Upper lobe of right lung (tissue), 1 donor: ENCODE measurements around the gene PACRG. TPM values are rescaled to one million over a fixed set of nuclear protein-coding genes. Genes with fewer than 3 reads are reported as not detected.

Experiments used
- ATAC-seq: fragments of 200-7000 bp; cut with Tn5 transposase; one replicate; pipeline ENCODE4 v1.9.1; 2020; ENCODE audit warnings: mild to moderate bottlenecking, moderate library complexity
- DNase-seq: peaks from one replicate; pipeline ENCODE4 v3.0.0-alpha.2; 2020
- H3K27ac ChIP-seq: fragments of 200-600 bp; one replicate; pipeline ENCODE4 v1.8.0; 2022
- H3K27me3 ChIP-seq: fragments of 200-600 bp; one replicate; pipeline ENCODE4 v1.8.0; 2022; ENCODE audit warnings: mild to moderate bottlenecking
- H3K36me3 ChIP-seq: fragments of 200-600 bp; one replicate; pipeline ENCODE4 v1.8.0; 2022
- H3K4me1 ChIP-seq: fragments of 200-600 bp; one replicate; pipeline ENCODE4 v1.8.0; 2022
- H3K4me3 ChIP-seq: fragments of 200-600 bp; one replicate; pipeline ENCODE4 v1.8.0; 2022; ENCODE audit warnings: mild to moderate bottlenecking
- H3K9me3 ChIP-seq: fragments of 200-600 bp; one replicate; pipeline ENCODE4 v1.8.0; 2022
- intact Hi-C: fragments of 100-400 bp; cut with DNase I; formaldehyde crosslinking; loops from one replicate; pipeline ENCODE4 v1.11.0; 2022
- total RNA-seq: library from RNA; stranded (reverse); fragmentation: NEBNext Ultra II Directional; extraction: Animal tissue kit (Norgen Biotek cat#: 25700); gene quantifications from one replicate; pipeline ENCODE4 v1.2.1, GENCODE V29; 2021
- TF ChIP-seq, protein P1 (sequence below): fragments of 200-600 bp; IDR thresholded peaks from one replicate; pipeline ENCODE4 v1.8.0; 2022; ENCODE audit warnings: antibody characterized with exemption
- donor health status: DM: no; HTN: yes; CAD: no; lungs with severe emphysema.

The PACRG gene
- total RNA-seq, 1 donor from 2014 or later, result 1.5 TPM

DNA sequence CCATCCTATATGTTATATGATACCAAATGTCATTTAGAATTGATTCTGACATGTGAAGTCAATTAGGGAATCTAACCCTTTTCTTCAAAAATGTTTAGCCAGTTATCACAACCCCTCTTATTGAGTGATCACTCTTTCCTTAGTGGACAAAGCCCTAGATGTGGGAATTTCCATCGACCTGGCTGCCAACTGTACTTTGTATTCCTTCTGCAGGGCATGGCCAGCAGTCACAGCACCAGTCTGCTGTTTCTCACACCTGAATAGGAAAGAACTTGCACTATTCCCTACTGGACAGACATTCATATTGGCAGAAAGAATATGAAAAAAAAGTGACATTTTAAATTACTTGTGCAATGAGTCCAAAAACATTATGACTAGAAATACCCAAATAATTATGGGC is 271.0 kb downstream of the PACRG start:
- Histone ChIP-seq H3K36me3 (no peaks in the 10 kb centered on the region), H3K9me3 (no peaks in the 10 kb centered on the region), H3K27ac (no peak overlapping the region), H3K4me3 (no peak overlapping the region), H3K4me1 (no peaks in the 10 kb centered on the region), H3K27me3 (no peaks in the 10 kb centered on the region)
- no peak for ATAC-seq
- intact Hi-C loops, result no loop called here
- TF ChIP-seq, protein P1, sequence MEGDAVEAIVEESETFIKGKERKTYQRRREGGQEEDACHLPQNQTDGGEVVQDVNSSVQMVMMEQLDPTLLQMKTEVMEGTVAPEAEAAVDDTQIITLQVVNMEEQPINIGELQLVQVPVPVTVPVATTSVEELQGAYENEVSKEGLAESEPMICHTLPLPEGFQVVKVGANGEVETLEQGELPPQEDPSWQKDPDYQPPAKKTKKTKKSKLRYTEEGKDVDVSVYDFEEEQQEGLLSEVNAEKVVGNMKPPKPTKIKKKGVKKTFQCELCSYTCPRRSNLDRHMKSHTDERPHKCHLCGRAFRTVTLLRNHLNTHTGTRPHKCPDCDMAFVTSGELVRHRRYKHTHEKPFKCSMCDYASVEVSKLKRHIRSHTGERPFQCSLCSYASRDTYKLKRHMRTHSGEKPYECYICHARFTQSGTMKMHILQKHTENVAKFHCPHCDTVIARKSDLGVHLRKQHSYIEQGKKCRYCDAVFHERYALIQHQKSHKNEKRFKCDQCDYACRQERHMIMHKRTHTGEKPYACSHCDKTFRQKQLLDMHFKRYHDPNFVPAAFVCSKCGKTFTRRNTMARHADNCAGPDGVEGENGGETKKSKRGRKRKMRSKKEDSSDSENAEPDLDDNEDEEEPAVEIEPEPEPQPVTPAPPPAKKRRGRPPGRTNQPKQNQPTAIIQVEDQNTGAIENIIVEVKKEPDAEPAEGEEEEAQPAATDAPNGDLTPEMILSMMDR, result no peak
- DNase-seq, result no peak

DNA sequence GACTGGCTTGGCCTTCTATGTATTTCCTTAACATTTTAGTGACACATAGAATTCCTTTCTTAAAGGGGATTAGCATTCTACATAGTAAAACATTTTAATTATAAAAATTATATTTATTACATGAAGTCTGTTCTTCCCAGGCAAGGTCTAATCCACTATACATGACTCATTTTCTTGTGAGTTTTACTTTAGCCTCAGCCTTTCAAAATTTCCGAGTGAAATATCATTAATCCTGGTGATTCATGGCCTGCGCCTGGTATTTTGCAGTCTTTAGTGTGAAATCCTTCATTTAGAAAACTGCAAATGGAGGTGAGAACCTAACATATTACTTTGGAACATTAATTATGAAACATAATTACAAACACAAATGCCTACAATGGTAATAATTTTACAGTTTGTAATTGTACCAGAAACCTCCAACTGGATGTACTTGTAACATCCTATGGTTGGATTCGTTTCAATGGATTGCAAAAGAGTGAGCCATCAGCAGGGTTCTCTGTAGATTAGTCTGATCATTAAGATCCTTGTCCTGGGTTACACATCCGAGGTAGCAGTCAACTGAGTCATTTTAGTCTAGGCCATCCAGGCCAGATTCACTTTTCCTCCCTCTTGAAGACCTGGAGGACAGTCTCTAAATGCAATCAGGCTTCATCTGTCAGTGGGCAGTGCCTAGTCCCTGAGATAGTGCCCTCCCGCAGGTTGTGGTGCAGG is 272.0 kb downstream of the PACRG start:
- no peak overlapping the region for H3K4me3 ChIP-seq

DNA sequence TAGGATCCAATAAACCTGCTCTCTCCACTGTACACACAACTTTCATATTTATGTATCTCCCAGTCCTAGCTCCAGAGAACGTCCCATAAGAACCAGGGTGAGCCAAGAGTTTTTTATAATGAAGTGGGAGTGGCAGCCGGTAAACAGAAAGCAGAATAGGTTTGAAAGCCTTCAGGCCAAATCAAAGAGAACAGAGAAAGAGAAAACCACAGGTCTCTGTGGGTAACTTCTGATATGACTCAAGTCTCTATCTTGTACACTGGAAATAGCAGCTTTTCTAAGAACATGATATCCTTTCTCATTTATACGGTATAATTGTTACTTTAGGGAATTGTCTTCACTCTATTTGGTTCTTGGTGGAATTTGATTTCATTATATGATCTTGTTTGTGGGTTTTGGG is 273.6 kb downstream of the PACRG start:
- no peaks in the 10 kb centered on the region for H3K9me3 ChIP-seq
- no peaks in the 10 kb centered on the region for H3K36me3 ChIP-seq
- no peak overlapping the region for H3K4me3 ChIP-seq
- ATAC-seq (no peak), DNase-seq (no peak)
- TF ChIP-seq, protein P1, result no peak
- H3K27ac ChIP-seq, result no peak overlapping the region
- no peaks in the 10 kb centered on the region for H3K4me1 ChIP-seq
- no peaks in the 10 kb centered on the region for H3K27me3 ChIP-seq
- intact Hi-C loops, result no loop called here

More for the DNA sequence above, 272.0 kb downstream of the PACRG start:
- intact Hi-C loops, result no loop called here
- no peaks in the 10 kb centered on the region for H3K27me3 ChIP-seq
- ATAC-seq, result no peak
- H3K9me3 ChIP-seq, result no peaks in the 10 kb centered on the region
- H3K27ac ChIP-seq, result no peak overlapping the region
- no peak for DNase-seq
- H3K36me3 ChIP-seq, result no peaks in the 10 kb centered on the region
- TF ChIP-seq, protein P1, result no peak
- no peaks in the 10 kb centered on the region for H3K4me1 ChIP-seq

DNA sequence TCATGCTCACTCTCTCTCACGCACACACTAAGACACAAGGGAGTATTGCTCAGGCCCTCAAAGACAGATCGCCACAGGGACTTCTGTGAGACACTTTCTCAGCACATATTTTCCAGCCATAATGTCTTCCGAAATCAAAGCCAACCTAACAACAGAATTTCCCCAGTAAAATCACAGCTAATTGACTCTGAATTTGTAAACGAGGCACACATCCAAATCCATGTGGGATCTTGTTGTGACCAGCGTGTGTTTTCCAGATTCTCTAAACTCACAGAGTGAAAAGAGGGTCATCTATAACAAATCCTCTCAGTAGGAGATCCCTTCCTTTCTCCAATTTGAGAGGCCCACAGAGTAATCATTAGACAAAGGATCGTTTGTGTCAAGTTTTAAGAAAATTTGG is 280.4 kb downstream of the PACRG start:
- TF ChIP-seq, protein P1, result no peak
- Histone ChIP-seq H3K27me3 (no peaks in the 10 kb centered on the region), H3K9me3 (no peaks in the 10 kb centered on the region), H3K4me3 (no peak overlapping the region), H3K27ac (no peak overlapping the region), H3K4me1 (no peaks in the 10 kb centered on the region), H3K36me3 (no peaks in the 10 kb centered on the region)
- DNase-seq (no peak), ATAC-seq (no peak)
- intact Hi-C loops, result no loop called here

DNA sequence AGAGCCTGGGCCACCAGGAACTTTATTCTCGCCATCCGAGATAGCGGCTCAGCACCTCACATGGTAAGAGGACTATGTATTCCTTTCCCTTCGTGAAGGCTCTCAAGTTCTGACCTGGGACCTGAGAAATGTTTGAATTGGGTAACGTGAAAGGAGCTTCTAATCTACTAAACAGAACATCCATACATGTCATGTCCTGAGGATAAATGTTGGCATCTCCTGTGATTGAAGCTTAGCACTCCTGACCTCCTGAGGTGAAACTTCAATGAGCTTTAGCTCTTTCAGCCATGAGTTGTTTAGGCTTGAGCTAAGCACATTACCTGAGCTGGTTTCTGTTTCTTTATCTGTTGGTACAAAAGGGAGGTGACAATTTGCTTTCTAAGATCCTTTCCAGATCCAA is 280.9 kb downstream of the PACRG start:
- Histone ChIP-seq H3K4me1 (no peaks in the 10 kb centered on the region), H3K36me3 (no peaks in the 10 kb centered on the region), H3K4me3 (no peak overlapping the region), H3K27ac (no peak overlapping the region), H3K27me3 (no peaks in the 10 kb centered on the region), H3K9me3 (no peaks in the 10 kb centered on the region)
- ATAC-seq (no peak), DNase-seq (no peak)
- TF ChIP-seq, protein P1, result no peak
- intact Hi-C loops, result no loop called here

DNA sequence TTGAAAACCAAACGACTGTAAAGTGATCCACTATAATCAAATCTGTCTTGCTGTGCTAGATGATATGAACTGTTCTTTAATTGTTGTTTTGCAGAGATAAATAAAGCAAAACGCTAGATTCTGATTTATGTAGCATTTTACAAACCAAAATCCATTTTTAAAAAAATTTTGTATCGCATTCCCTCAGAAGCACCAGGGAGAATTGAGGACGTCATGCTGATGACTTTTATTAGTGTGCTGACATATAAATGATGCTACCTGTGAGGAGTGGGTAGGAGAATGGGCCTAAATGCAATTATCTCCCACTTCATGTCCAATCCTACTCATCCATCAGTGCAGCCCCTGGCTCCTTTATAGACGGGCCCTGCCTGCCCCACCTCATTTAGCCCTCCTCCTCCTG is 282.4 kb downstream of the PACRG start:
- Histone ChIP-seq H3K27me3 (no peaks in the 10 kb centered on the region), H3K4me1 (no peaks in the 10 kb centered on the region), H3K36me3 (no peaks in the 10 kb centered on the region), H3K4me3 (no peak overlapping the region), H3K27ac (no peak overlapping the region), H3K9me3 (no peaks in the 10 kb centered on the region)
- intact Hi-C loops, result no loop called here
- ATAC-seq (no peak), DNase-seq (no peak)
- TF ChIP-seq, protein P1, result no peak
